ENCODE data around the gene ARPC5.

- TF ChIP-seq CTCF (IDR thresholded peaks at IDR 0.05; ENCODE audit: low read depth, low read length, poor library complexity, severe bottlenecking) = no peak
- TF ChIP-seq EZH2phosphoT487 (IDR thresholded peaks at IDR 0.05; ENCODE audit: borderline replicate concordance, low read length) = no peak
Observed at GRCh38 chr1:183582021-183582713, 53.4 kb downstream of the ARPC5 start.

All from DOHH2 (cell line).